ENCODE data around the gene PNPLA5.

DNA sequence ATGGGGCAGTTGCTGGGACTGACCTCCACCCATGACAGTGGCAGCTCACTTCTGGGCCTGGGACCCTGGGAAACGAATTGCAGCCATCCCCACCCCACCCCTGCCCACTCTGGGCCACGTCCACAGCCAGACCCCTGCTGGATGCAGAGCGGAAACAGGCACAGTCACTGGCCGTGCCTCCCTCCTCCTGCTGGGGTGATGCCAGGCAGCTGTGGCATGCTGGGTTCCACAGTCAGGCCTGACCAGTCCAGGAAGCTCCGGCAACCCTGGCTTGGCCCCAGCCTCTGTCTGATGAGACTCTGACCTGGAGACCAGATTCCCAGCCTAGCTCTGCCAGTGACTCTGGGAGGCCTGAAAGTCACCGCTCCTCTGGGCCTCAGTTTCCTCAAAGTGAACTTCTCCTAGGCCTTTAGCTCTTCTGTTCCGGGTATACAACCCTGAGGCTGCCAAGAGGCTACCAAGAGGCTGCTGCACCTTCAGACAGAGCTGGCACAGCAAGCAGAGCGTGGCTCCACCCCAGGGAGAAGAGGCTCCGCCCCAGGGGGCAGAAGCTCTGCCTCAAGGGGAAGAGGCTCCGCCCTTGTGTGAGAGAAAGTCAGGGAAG is 38.4 kb downstream of the PNPLA5 start:
- TF ChIP-seq, protein P1, sequence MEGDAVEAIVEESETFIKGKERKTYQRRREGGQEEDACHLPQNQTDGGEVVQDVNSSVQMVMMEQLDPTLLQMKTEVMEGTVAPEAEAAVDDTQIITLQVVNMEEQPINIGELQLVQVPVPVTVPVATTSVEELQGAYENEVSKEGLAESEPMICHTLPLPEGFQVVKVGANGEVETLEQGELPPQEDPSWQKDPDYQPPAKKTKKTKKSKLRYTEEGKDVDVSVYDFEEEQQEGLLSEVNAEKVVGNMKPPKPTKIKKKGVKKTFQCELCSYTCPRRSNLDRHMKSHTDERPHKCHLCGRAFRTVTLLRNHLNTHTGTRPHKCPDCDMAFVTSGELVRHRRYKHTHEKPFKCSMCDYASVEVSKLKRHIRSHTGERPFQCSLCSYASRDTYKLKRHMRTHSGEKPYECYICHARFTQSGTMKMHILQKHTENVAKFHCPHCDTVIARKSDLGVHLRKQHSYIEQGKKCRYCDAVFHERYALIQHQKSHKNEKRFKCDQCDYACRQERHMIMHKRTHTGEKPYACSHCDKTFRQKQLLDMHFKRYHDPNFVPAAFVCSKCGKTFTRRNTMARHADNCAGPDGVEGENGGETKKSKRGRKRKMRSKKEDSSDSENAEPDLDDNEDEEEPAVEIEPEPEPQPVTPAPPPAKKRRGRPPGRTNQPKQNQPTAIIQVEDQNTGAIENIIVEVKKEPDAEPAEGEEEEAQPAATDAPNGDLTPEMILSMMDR (conservative IDR thresholded peaks at IDR 0.05; ENCODE audit: low read length) = no peak
- TF ChIP-seq EZH2phosphoT487 (IDR thresholded peaks at IDR 0.05; ENCODE audit: borderline replicate concordance, low read depth, low read length) = no peak

All from OCI-LY7 (cell line).